SK-N-SH (cell line): ENCODE results near the gene PDE11A. TPM values are rescaled to one million over a fixed set of nuclear protein-coding genes. Genes with fewer than 3 reads are reported as not detected.

Experiments used
- CTCF ChIA-PET: fragments of 300-600, 350-600 bp; formaldehyde crosslinking; extraction: SDS; loops from one replicate; lab custom pipeline; 2021; lab: Yijun Ruan, JAX
- POLR2A ChIA-PET: fragments of 350-600 bp; sonication (Branson Sonifier 250); formaldehyde crosslinking; extraction: SDS; loops from one replicate; lab custom pipeline; 2020; ENCODE audit warnings: antibody characterized with exemption, inconsistent platforms; lab: Yijun Ruan, JAX
- DNase-seq: peaks from one replicate; pipeline ENCODE4 v3.0.0; 2012
- H2AFZ ChIP-seq: fragments of 200-600 bp; sonication (generic); 2 replicates; pipeline ENCODE4 v1.8.1; 2016; ENCODE audit warnings: antibody characterized with exemption, mild to moderate bottlenecking, low read depth
- H3F3A ChIP-seq: fragments of 200-600 bp; sonication (generic); replicated peaks from 2 replicates; pipeline ENCODE3; 2016; ENCODE audit warnings: antibody characterized with exemption, mild to moderate bottlenecking; ENCODE audit not compliant: insufficient read depth
- H3K27ac ChIP-seq, 2 experiments: fragments of 200-500 bp in 1 of 2; fragments of 200-600 bp in 1 of 2; sonication (Bioruptor generic) in 1 of 2; sonication (generic), shearing (Covaris generic) in 1 of 2; 2 replicates each; pipeline versions ENCODE4 v1.5.1 to v1.6.1; 2014 to 2016; ENCODE audit warnings: low read depth in 2 of 2, inconsistent platforms in 1 of 2, low read length in 1 of 2, mild to moderate bottlenecking in 1 of 2, mixed read lengths in 1 of 2
- H3K27me3 ChIP-seq: fragments of 200-600 bp; sonication (generic), shearing (Covaris generic); 2 replicates; pipeline ENCODE4 v1.6.1; 2016; ENCODE audit warnings: mixed run types; ENCODE audit not compliant: insufficient read depth
- H3K36me3 ChIP-seq, 2 experiments: fragments of 200-500 bp in 1 of 2; fragments of 200-600 bp in 1 of 2; sonication (Bioruptor generic) in 1 of 2; sonication (generic) in 1 of 2; replicated peaks in 1 of 2; 2 replicates each; pipeline versions ENCODE3 to v1.5.1; 2014 to 2016; ENCODE audit warnings: low read length in 1 of 2, mild to moderate bottlenecking in 1 of 2; ENCODE audit not compliant: insufficient read depth in 2 of 2, control insufficient read depth in 1 of 2
- H3K4me1 ChIP-seq, 2 experiments: fragments of 200-500 bp in 1 of 2; fragments of 200-600 bp in 1 of 2; sonication (Bioruptor generic) in 1 of 2; sonication (generic), shearing (Covaris generic) in 1 of 2; 2 replicates each; pipeline versions ENCODE4 v1.5.1 to v1.6.1; 2014 to 2016; ENCODE audit warnings: low read depth in 1 of 2, low read length in 1 of 2, mixed run types in 1 of 2; ENCODE audit not compliant: insufficient read depth in 2 of 2, control insufficient read depth in 1 of 2
- H3K4me2 ChIP-seq: fragments of 200-600 bp; sonication (generic), shearing (Covaris generic); 2 replicates; pipeline ENCODE4 v1.6.1; 2017; ENCODE audit warnings: mixed run types
- H3K4me3 ChIP-seq, 2 experiments: fragments of 200-500 bp in 1 of 2; fragments of 200-600 bp in 1 of 2; sonication (Bioruptor generic) in 1 of 2; sonication (generic), shearing (Covaris generic) in 1 of 2; 2 replicates each; pipeline versions ENCODE4 v1.5.1 to v1.8.1; 2014 to 2016; ENCODE audit warnings: low read depth in 2 of 2, inconsistent platforms in 1 of 2, low read length in 1 of 2, mild to moderate bottlenecking in 1 of 2, mixed read lengths in 1 of 2, moderate library complexity in 1 of 2
- H3K79me2 ChIP-seq: fragments of 200-600 bp; sonication (generic); 2 replicates; pipeline ENCODE4 v1.8.1; 2017; ENCODE audit warnings: mild to moderate bottlenecking; ENCODE audit not compliant: insufficient read depth
- H3K9ac ChIP-seq: fragments of 200-600 bp; sonication (generic); 2 replicates; pipeline ENCODE4 v1.6.1; 2017; ENCODE audit warnings: mixed run types
- H3K9me2 ChIP-seq: fragments of 200-600 bp; sonication (generic); 2 replicates; pipeline ENCODE4 v1.6.1; 2017; ENCODE audit warnings: mixed run types
- H3K9me3 ChIP-seq: fragments of 200-600 bp; sonication (generic); 2 replicates; pipeline ENCODE4 v1.6.1; 2017; ENCODE audit warnings: mixed run types, mild to moderate bottlenecking, moderate library complexity
- H4K20me1 ChIP-seq: fragments of 200-600 bp; sonication (generic); 2 replicates; pipeline ENCODE4 v1.6.1; 2017; ENCODE audit warnings: mild to moderate bottlenecking, mixed run types; ENCODE audit not compliant: insufficient read depth
- CHD2 ChIP-seq: fragments of 150-350 bp; IDR thresholded peaks from 2 replicates; pipeline ENCODE4 v1.6.1; 2018; ENCODE audit warnings: low read length; ENCODE audit not compliant: partially characterized antibody
- CTCF ChIP-seq: fragments of 200-600 bp; sonication (generic); IDR thresholded peaks from 2 replicates; pipeline ENCODE4 v1.6.1; 2017; ENCODE audit warnings: antibody characterized with exemption, mild to moderate bottlenecking, moderate library complexity
- FOSL2 ChIP-seq: IDR thresholded peaks from 2 replicates; pipeline ENCODE4 v1.4.0; 2012; ENCODE audit warnings: low read depth, mild to moderate bottlenecking, moderate library complexity, borderline replicate concordance
- FOXM1 ChIP-seq: IDR thresholded peaks from 2 replicates; pipeline ENCODE4 v1.4.0; 2012; ENCODE audit warnings: low read depth, mild to moderate bottlenecking
- GABPA ChIP-seq: IDR thresholded peaks from 2 replicates; pipeline ENCODE4 v1.4.0; 2012; ENCODE audit warnings: low read depth, mild to moderate bottlenecking
- GATA2 ChIP-seq: sonication (generic); formaldehyde crosslinking; IDR thresholded peaks from 2 replicates; pipeline ENCODE4 v1.5.0; 2020; ENCODE audit warnings: mild to moderate bottlenecking, missing genetic modification reagents
- JUND ChIP-seq: IDR thresholded peaks from 2 replicates; pipeline ENCODE4 v1.4.0; 2012
- MEF2A ChIP-seq: IDR thresholded peaks from 2 replicates; pipeline ENCODE4 v1.4.0; 2012; ENCODE audit warnings: low read depth, borderline replicate concordance
- NFIC ChIP-seq: IDR thresholded peaks from 2 replicates; pipeline ENCODE4 v1.4.0; 2012; ENCODE audit warnings: borderline replicate concordance
- POLR2AphosphoS5 ChIP-seq: IDR thresholded peaks from 2 replicates; pipeline ENCODE4 v1.6.1; 2012; ENCODE audit warnings: low read depth, low read length
- RAD21 ChIP-seq: IDR thresholded peaks from 2 replicates; pipeline ENCODE4 v1.6.1; 2012; ENCODE audit warnings: mild to moderate bottlenecking, low read length
- RFX5 ChIP-seq: IDR thresholded peaks from 2 replicates; pipeline ENCODE4 v1.6.1; 2012; ENCODE audit warnings: mild to moderate bottlenecking, improper control_type of control experiment, low read length
- RXRA ChIP-seq: IDR thresholded peaks from 2 replicates; pipeline ENCODE4 v1.4.0; 2012; ENCODE audit warnings: low read depth, mild to moderate bottlenecking, borderline replicate concordance
- SIN3A ChIP-seq: IDR thresholded peaks from 2 replicates; pipeline ENCODE4 v1.6.1; 2012; ENCODE audit warnings: low read depth, mild to moderate bottlenecking, low read length, moderate library complexity, borderline replicate concordance
- SMC3 ChIP-seq: IDR thresholded peaks from 2 replicates; pipeline ENCODE4 v1.6.1; 2012; ENCODE audit warnings: low read depth, low read length, improper control_type of control experiment
- TCF12 ChIP-seq: IDR thresholded peaks from 2 replicates; pipeline ENCODE4 v1.4.0; 2012
- TEAD4 ChIP-seq: IDR thresholded peaks from 2 replicates; pipeline ENCODE4 v1.4.0; 2012; ENCODE audit warnings: mild to moderate bottlenecking, borderline replicate concordance; ENCODE audit not compliant: insufficient read depth
- USF2 ChIP-seq: fragments of 150-350 bp; IDR thresholded peaks from 2 replicates; pipeline ENCODE4 v1.6.1; 2017; ENCODE audit warnings: antibody characterized with exemption, low read length, low read depth, borderline replicate concordance
- WGBS: methylation state at CpG from one replicate; pipeline ENCODE4 v1.1.6; 2017; ENCODE audit warnings: low lambda C conversion rate; 5-methylcytosine and 5-hydroxymethylcytosine counted together
- polyA plus RNA-seq, 3 experiments: library from polyadenylated mRNA; depleted of rRNA; stranded (reverse); fragments of >200 nt; gene quantifications; 2 replicates each; pipeline ENCODE4 v1.2.3, GENCODE V29; 2012
- TF ChIP-seq, protein P1 (sequence below): IDR thresholded peaks from 2 replicates; pipeline ENCODE4 v1.4.0; 2012; ENCODE audit warnings: low read depth, borderline replicate concordance
- TF ChIP-seq, protein P2 (sequence below): IDR thresholded peaks from 2 replicates; pipeline ENCODE4 v1.6.1; 2012; ENCODE audit warnings: mild to moderate bottlenecking, low read depth, low read length, moderate library complexity

PDE11A gene
- polyA plus RNA-seq, 1 of the 3 experiments (the other 2 are of a cell fraction) = 0.10 TPM

- Histone ChIP-seq H2AFZ (no peak overlapping the region), H3K9ac (no peak overlapping the region), H3F3A (no peaks in the 10 kb centered on the region), H3K79me2 (no peaks in the 10 kb centered on the region), H3K4me2 (no peak overlapping the region), H3K27ac (no peak overlapping the region), H4K20me1 (no peaks in the 10 kb centered on the region), H3K9me3 (no peaks in the 10 kb centered on the region), H3K36me3 (no peaks in the 10 kb centered on the region), H3K27me3 (no peaks in the 10 kb centered on the region), H3K9me2 (no peaks in the 10 kb centered on the region), H3K4me3 (no peak overlapping the region), H3K4me1 (no peaks in the 10 kb centered on the region)
- CTCF ChIA-PET = no interaction called here
- 57% methylated on average over 2 of the region's 2 CpGs for WGBS
- DNase-seq = no peak
- TF ChIP-seq FOXM1 = no peak
- TF ChIP-seq TCF12 = no peak
- no peak for TF ChIP-seq GABPA
- no peak for TF ChIP-seq GATA2 (CRISPR knock-in tag)
- no peak for TF ChIP-seq CTCF
- TF ChIP-seq SIN3A = no peak
- no peak for TF ChIP-seq TEAD4
- TF ChIP-seq, protein P1, sequence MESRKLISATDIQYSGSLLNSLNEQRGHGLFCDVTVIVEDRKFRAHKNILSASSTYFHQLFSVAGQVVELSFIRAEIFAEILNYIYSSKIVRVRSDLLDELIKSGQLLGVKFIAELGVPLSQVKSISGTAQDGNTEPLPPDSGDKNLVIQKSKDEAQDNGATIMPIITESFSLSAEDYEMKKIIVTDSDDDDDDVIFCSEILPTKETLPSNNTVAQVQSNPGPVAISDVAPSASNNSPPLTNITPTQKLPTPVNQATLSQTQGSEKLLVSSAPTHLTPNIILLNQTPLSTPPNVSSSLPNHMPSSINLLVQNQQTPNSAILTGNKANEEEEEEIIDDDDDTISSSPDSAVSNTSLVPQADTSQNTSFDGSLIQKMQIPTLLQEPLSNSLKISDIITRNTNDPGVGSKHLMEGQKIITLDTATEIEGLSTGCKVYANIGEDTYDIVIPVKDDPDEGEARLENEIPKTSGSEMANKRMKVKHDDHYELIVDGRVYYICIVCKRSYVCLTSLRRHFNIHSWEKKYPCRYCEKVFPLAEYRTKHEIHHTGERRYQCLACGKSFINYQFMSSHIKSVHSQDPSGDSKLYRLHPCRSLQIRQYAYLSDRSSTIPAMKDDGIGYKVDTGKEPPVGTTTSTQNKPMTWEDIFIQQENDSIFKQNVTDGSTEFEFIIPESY = no peak
- TF ChIP-seq MEF2A = no peak
- TF ChIP-seq CHD2 = no peak
- TF ChIP-seq FOSL2 = no peak
- no peak for TF ChIP-seq POLR2AphosphoS5
- TF ChIP-seq USF2 = no peak
- TF ChIP-seq RAD21 = no peak
- TF ChIP-seq JUND = no peak
- no peak for TF ChIP-seq RXRA
- no peak for TF ChIP-seq RFX5
- TF ChIP-seq SMC3 = no peak
- TF ChIP-seq, protein P2, sequence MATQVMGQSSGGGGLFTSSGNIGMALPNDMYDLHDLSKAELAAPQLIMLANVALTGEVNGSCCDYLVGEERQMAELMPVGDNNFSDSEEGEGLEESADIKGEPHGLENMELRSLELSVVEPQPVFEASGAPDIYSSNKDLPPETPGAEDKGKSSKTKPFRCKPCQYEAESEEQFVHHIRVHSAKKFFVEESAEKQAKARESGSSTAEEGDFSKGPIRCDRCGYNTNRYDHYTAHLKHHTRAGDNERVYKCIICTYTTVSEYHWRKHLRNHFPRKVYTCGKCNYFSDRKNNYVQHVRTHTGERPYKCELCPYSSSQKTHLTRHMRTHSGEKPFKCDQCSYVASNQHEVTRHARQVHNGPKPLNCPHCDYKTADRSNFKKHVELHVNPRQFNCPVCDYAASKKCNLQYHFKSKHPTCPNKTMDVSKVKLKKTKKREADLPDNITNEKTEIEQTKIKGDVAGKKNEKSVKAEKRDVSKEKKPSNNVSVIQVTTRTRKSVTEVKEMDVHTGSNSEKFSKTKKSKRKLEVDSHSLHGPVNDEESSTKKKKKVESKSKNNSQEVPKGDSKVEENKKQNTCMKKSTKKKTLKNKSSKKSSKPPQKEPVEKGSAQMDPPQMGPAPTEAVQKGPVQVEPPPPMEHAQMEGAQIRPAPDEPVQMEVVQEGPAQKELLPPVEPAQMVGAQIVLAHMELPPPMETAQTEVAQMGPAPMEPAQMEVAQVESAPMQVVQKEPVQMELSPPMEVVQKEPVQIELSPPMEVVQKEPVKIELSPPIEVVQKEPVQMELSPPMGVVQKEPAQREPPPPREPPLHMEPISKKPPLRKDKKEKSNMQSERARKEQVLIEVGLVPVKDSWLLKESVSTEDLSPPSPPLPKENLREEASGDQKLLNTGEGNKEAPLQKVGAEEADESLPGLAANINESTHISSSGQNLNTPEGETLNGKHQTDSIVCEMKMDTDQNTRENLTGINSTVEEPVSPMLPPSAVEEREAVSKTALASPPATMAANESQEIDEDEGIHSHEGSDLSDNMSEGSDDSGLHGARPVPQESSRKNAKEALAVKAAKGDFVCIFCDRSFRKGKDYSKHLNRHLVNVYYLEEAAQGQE = no peak
- no peak for TF ChIP-seq NFIC
- POLR2A ChIA-PET = no interaction called here
Observed at GRCh38 chr2:177939211-177939610, 133.4 kb downstream of the PDE11A start.
